ENCODE results near the gene SNX10. TPM values are rescaled to one million over a fixed set of nuclear protein-coding genes. Genes with fewer than 3 reads are reported as not detected.
A peak's percentile ranks its signal among the peaks of the same experiment; 100 is the strongest.

Gene SNX10
- total RNA-seq, 1 experiment from 2014 or later = 8.8 TPM

GRCh38 chr7:26375726-26376174, 84.1 kb downstream of the SNX10 start:
- DNase-seq = no peak
- H3K27ac Mint-ChIP-seq (ENCODE audit: unreplicated experiment) = no peak overlapping the region
- POLR2A ChIA-PET = no interaction called here
- no peaks in the 10 kb centered on the region for H3K4me1 Mint-ChIP-seq (ENCODE audit: low read depth, unreplicated experiment)
- H3K36me3 Mint-ChIP-seq (ENCODE audit: insufficient read depth, unreplicated experiment) = peaks cover 6% of the 10 kb centered on the region
- no peaks in the 10 kb centered on the region for H3K36me3 ChIP-seq (ENCODE audit: control insufficient read depth, insufficient read depth, low read length)
- H3K9me3 ChIP-seq = no peaks in the 10 kb centered on the region
- BruUV-seq (replicated peaks) = no TSS peak
- no peaks in the 10 kb centered on the region for H3K27me3 ChIP-seq (replicated peaks; ENCODE audit: control insufficient read depth, insufficient read depth, low read length)
- peaks cover 5% of the 10 kb centered on the region for H3K27me3 Mint-ChIP-seq (ENCODE audit: insufficient read depth, unreplicated experiment)
- H3K4me1 ChIP-seq = no peaks in the 10 kb centered on the region
- peak overlapping the region; percentile 76 for H3K4me3 Mint-ChIP-seq (ENCODE audit: unreplicated experiment)
- intact Hi-C loops (cut with micrococcal nuclease; ENCODE audit: unreplicated experiment) = no loop called here
- CTCF ChIA-PET = interaction anchor here (0.6 kb wide), 1 partner anchor 1891 kb away, joined by 3 read pairs; no protein-coding TSS in a partner anchor
- H3K4me3 ChIP-seq (ENCODE audit: low read depth, low read length) = peak overlapping the region; percentile 51
- H3K9me3 Mint-ChIP-seq (ENCODE audit: unreplicated experiment) = no peaks in the 10 kb centered on the region
- TF ChIP-seq CTCF (IDR thresholded peaks at IDR 0.05; ENCODE audit: insufficient read depth in 1 of 2, low read depth in 1 of 2, low read length in 1 of 2, severe bottlenecking in 1 of 2, unreplicated experiment in 1 of 2) = no peak

DNA sequence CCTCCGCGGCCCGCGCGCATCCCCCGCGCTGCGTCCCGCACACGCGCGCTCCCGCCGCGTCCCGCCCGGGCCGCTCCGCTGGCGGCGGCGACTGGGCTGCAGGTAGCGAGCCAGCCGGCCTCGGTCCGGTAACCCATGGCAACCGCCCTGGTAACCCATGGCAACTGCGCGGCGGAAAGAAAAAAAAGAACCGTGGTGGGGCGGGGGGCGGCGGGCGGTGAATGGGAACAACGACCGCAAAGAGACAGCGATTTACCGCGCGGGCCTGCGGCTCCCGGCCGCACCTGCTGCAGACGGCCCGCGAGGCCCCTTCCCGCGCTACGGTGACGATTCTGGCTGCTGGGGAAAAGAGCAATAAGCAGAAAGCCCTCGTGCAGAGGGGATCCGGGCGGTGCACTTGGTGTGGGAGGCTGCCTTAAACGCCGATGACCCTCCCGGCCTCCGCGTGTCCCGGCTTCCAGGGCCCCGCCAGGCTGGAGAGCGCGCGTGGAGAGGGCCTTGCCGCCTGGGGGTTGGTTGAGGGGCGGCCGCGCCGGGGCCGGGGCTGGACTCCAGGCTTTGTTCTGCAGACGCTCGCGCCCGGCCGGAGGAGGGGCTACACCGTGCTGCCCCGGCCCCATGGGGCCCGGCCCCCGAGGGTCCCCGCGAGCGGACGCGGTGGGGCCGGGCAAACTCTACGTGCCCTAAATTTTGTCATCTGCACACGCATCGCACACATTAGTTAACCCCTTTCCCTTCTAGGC, 84.7 kb downstream of the SNX10 start:
- TF ChIP-seq CTCF (IDR thresholded peaks at IDR 0.05; ENCODE audit: insufficient read depth in 1 of 2, low read depth in 1 of 2, low read length in 1 of 2, severe bottlenecking in 1 of 2, unreplicated experiment in 1 of 2) = no peak
- no TSS peak for BruUV-seq (replicated peaks)
- CTCF ChIA-PET = interaction anchor here (1.2 kb wide), 1 partner anchor 785 kb away, joined by 4 read pairs; no protein-coding TSS in a partner anchor
- Mint-ChIP-seq H3K9me3 (ENCODE audit: unreplicated experiment) (no peaks in the 10 kb centered on the region), H3K27me3 (ENCODE audit: insufficient read depth, unreplicated experiment) (peaks cover 5% of the 10 kb centered on the region), H3K4me3 (ENCODE audit: unreplicated experiment) (peak overlapping the region; percentile 76), H3K4me1 (ENCODE audit: low read depth, unreplicated experiment) (no peaks in the 10 kb centered on the region), H3K36me3 (ENCODE audit: insufficient read depth, unreplicated experiment) (peaks cover 6% of the 10 kb centered on the region), H3K27ac (ENCODE audit: unreplicated experiment) (peak overlapping the region; percentile 15)
- Histone ChIP-seq H3K4me1 (no peaks in the 10 kb centered on the region), H3K27me3 (replicated peaks; ENCODE audit: control insufficient read depth, insufficient read depth, low read length) (no peaks in the 10 kb centered on the region), H3K36me3 (ENCODE audit: control insufficient read depth, insufficient read depth, low read length) (no peaks in the 10 kb centered on the region), H3K9me3 (no peaks in the 10 kb centered on the region), H3K4me3 (ENCODE audit: low read depth, low read length) (peak overlapping the region; percentile 51)
- intact Hi-C loops (cut with micrococcal nuclease; ENCODE audit: unreplicated experiment) = no loop called here
- POLR2A ChIA-PET = no interaction called here
- peak in 1 of 2 experiments; percentile 60 for DNase-seq

GRCh38 chr7:26378016-26378415, 86.4 kb downstream of the SNX10 start:
- intact Hi-C loops (cut with micrococcal nuclease; ENCODE audit: unreplicated experiment) = no loop called here
- Mint-ChIP-seq H3K36me3 (ENCODE audit: insufficient read depth, unreplicated experiment) (peaks cover 6% of the 10 kb centered on the region), H3K27me3 (ENCODE audit: insufficient read depth, unreplicated experiment) (peaks cover 5% of the 10 kb centered on the region), H3K4me3 (ENCODE audit: unreplicated experiment) (no peak overlapping the region), H3K9me3 (ENCODE audit: unreplicated experiment) (no peaks in the 10 kb centered on the region), H3K4me1 (ENCODE audit: low read depth, unreplicated experiment) (no peaks in the 10 kb centered on the region), H3K27ac (ENCODE audit: unreplicated experiment) (no peak overlapping the region)
- DNase-seq = no peak
- Histone ChIP-seq H3K4me3 (ENCODE audit: low read depth, low read length) (no peak overlapping the region), H3K4me1 (no peaks in the 10 kb centered on the region), H3K36me3 (ENCODE audit: control insufficient read depth, insufficient read depth, low read length) (no peaks in the 10 kb centered on the region), H3K9me3 (no peaks in the 10 kb centered on the region), H3K27me3 (replicated peaks; ENCODE audit: control insufficient read depth, insufficient read depth, low read length) (no peaks in the 10 kb centered on the region)
- POLR2A ChIA-PET = no interaction called here
- BruUV-seq (replicated peaks) = no TSS peak
- CTCF ChIA-PET = no interaction called here
- no peak for TF ChIP-seq CTCF (IDR thresholded peaks at IDR 0.05; ENCODE audit: insufficient read depth in 1 of 2, low read depth in 1 of 2, low read length in 1 of 2, severe bottlenecking in 1 of 2, unreplicated experiment in 1 of 2)

All from Caco-2 (cell line).